ENCODE data around the gene ZNF561. TPM values are rescaled to one million over a fixed set of nuclear protein-coding genes. Genes with fewer than 3 reads are reported as not detected.

ZNF561 gene
- total and polyA plus RNA-seq, 2 donors (not counting 3 experiments of a cell fraction or from before 2014, with no cell fraction given), result 22.8 to 44.9 TPM

DNA sequence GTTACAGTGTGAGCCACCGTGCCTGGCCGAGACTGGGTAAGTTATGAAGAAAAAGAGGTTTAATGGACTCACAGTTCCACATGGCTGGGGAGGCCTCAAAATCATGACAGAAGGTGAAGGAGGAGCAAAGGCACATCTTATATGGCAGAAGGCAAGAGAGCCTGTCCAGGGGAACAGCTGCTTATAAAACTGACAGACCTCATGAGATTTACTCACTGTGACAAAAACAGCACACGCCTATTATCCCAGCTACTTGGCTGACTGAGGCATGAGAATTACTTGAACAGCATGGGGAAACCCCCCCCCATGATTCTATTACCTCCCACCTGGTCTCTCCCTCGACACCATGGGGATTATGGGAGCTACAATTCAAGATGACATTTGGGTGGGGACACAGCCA, 23.4 kb upstream of the ZNF561 start:
- no peak for DNase-seq (ENCODE audit: low read depth, low spot score)
- no peak overlapping the region for H3K4me3 ChIP-seq (replicated peaks in 1 of 3; ENCODE audit: insufficient read depth in 1 of 3, low read depth in 1 of 3, low read length in 3 of 3)
- no peak overlapping the region for H2AFZ ChIP-seq (ENCODE audit: low read depth, low read length)
- intact Hi-C loops (cut with micrococcal nuclease), result no loop called here
- no peaks in the 10 kb centered on the region for H3K9me1 ChIP-seq (replicated peaks; ENCODE audit: control insufficient read depth, extremely low read depth, insufficient read depth, low read length)
- no peaks in the 10 kb centered on the region for H3K27me3 ChIP-seq (ENCODE audit: control insufficient read depth in 2 of 2, insufficient read depth in 2 of 2, low read length in 2 of 2)
- H3K9ac ChIP-seq (replicated peaks; ENCODE audit: extremely low read depth, insufficient read depth, low read length), result no peak overlapping the region
- ChIA-PET CTCF (no interaction called here), POLR2A (no interaction called here)
- no peaks in the 10 kb centered on the region for H3K9me3 ChIP-seq (replicated peaks; ENCODE audit: control insufficient read depth, insufficient read depth, low read length)
- dilution Hi-C loops (cut with MboI; ENCODE audit: extremely low pct_ligation_motif_present, low sequenced_read_pairs), result no loop called here
- H3K4me2 ChIP-seq (ENCODE audit: insufficient read depth, low read length), result no peak overlapping the region
- H3K79me2 ChIP-seq (ENCODE audit: control insufficient read depth, insufficient read depth, low read length), result peaks cover 3% of the 10 kb centered on the region
- BruUV-seq (replicated peaks), result no TSS peak
- H3K4me1 ChIP-seq (ENCODE audit: control insufficient read depth, extremely low read depth, insufficient read depth, low read length), result no peaks in the 10 kb centered on the region
- H4K20me1 ChIP-seq (replicated peaks; ENCODE audit: control insufficient read depth, extremely low read depth, insufficient read depth, low read length), result no peaks in the 10 kb centered on the region
- FAIRE-seq, result peak; percentile 24
- TF ChIP-seq POLR2AphosphoS5 (IDR thresholded peaks at IDR 0.05; ENCODE audit: insufficient read depth, low read depth, low read length), result no peak
- TF ChIP-seq, protein P1, sequence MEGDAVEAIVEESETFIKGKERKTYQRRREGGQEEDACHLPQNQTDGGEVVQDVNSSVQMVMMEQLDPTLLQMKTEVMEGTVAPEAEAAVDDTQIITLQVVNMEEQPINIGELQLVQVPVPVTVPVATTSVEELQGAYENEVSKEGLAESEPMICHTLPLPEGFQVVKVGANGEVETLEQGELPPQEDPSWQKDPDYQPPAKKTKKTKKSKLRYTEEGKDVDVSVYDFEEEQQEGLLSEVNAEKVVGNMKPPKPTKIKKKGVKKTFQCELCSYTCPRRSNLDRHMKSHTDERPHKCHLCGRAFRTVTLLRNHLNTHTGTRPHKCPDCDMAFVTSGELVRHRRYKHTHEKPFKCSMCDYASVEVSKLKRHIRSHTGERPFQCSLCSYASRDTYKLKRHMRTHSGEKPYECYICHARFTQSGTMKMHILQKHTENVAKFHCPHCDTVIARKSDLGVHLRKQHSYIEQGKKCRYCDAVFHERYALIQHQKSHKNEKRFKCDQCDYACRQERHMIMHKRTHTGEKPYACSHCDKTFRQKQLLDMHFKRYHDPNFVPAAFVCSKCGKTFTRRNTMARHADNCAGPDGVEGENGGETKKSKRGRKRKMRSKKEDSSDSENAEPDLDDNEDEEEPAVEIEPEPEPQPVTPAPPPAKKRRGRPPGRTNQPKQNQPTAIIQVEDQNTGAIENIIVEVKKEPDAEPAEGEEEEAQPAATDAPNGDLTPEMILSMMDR (IDR thresholded peaks at IDR 0.05; ENCODE audit: extremely low read depth in 1 of 2, insufficient read depth in 1 of 2, low read depth in 1 of 2, low read length in 2 of 2), result no peak
- TF ChIP-seq GATA2 (IDR thresholded peaks at IDR 0.05; ENCODE audit: insufficient read depth, insufficient read length, low read depth, low read length), result no peak
- TF ChIP-seq JUN (IDR thresholded peaks at IDR 0.05; ENCODE audit: borderline replicate concordance, insufficient read depth, insufficient read length, low read depth), result no peak
- no peak for TF ChIP-seq POLR2A (IDR thresholded peaks at IDR 0.05; ENCODE audit: low read depth, low read length)
- no peak for TF ChIP-seq FOS (IDR thresholded peaks at IDR 0.05; ENCODE audit: borderline replicate concordance, insufficient read depth, low read length)
- TF ChIP-seq MYC (IDR thresholded peaks at IDR 0.05; ENCODE audit: low read depth, low read length), result no peak
- no peak for TF ChIP-seq EZH2 (IDR thresholded peaks at IDR 0.05; ENCODE audit: borderline replicate concordance, low read depth, low read length, severe bottlenecking)
- TF ChIP-seq, protein P2, sequence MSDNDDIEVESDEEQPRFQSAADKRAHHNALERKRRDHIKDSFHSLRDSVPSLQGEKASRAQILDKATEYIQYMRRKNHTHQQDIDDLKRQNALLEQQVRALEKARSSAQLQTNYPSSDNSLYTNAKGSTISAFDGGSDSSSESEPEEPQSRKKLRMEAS (IDR thresholded peaks at IDR 0.05; ENCODE audit: insufficient read depth, insufficient read length), result no peak
- H3K36me3 ChIP-seq (ENCODE audit: control insufficient read depth in 2 of 2, extremely low read depth in 1 of 2, insufficient read depth in 2 of 2, low read length in 2 of 2), result no peaks in the 10 kb centered on the region
- H3K27ac ChIP-seq (ENCODE audit: insufficient read depth, low read depth, low read length), result no peak overlapping the region

Measured in endothelial cell of umbilical vein (primary cell).